ENCODE data around the gene NCK2.

Gene NCK2

GRCh38 chr2:105777506-105778055, 32.9 kb downstream of the NCK2 start:
- no peak for TF ChIP-seq CTCF (IDR thresholded peaks at IDR 0.05; ENCODE audit: low read depth, low read length)
- no peak for DNase-seq (ENCODE audit: extremely low read depth, low read depth)

DNA sequence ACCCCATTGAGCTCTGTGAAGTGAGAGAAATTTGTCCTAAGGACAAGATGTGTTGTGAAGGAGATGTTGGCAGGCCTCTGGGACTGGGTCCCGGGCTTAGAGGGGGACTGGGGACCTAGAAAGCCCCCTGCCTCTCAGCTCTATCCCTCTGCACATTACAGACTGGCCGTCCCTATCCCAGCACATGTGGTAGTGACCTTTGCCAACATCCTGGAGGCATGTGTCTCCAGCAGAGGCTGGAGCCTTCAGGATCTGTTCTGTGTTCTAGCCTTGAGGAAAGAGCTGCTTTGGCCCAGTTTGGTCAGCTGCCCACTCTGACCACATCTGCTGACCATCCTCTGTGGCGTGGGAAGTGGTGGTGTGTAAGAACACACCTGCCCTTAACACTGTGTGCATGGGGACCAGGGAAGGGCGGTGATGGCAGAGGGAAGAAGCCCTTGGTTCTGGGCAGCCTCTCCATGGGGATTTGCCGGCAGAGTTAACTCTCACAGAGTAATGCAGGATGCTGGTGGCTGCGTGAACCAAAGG, 33.4 kb downstream of the NCK2 start:
- DNase-seq (ENCODE audit: extremely low read depth, low read depth), result no peak
- no peak for TF ChIP-seq CTCF (IDR thresholded peaks at IDR 0.05; ENCODE audit: low read depth, low read length)

- DNase-seq (ENCODE audit: extremely low read depth, low read depth), result no peak
Observed at GRCh38 chr2:105779394-105779793, 34.7 kb downstream of the NCK2 start.

DNA sequence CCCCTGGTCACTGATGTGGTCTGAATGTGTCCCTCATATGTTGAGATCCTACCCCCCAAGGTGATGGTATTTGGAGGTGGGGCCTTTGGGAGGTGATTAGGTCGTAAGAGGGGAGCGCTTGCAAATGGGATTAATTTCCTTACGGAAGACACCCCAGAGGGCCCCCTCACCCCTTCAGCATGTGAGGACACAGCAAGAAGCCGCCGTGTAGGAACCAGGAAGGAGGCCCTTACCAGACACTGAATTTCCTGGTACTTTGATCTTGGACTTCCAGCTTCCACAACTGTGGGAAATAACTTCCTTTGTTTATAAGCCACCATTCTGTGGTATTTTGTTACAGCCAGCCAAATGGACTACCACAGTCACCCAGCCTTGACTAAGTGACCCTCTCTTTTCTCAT, 35.9 kb downstream of the NCK2 start:
- DNase-seq (ENCODE audit: extremely low read depth, low read depth), result no peak
- TF ChIP-seq CTCF (IDR thresholded peaks at IDR 0.05; ENCODE audit: low read depth, low read length), result no peak

More at GRCh38 chr2:105779394-105779793, 34.7 kb downstream of the NCK2 start:
- no peak for TF ChIP-seq CTCF (IDR thresholded peaks at IDR 0.05; ENCODE audit: low read depth, low read length)

DNA sequence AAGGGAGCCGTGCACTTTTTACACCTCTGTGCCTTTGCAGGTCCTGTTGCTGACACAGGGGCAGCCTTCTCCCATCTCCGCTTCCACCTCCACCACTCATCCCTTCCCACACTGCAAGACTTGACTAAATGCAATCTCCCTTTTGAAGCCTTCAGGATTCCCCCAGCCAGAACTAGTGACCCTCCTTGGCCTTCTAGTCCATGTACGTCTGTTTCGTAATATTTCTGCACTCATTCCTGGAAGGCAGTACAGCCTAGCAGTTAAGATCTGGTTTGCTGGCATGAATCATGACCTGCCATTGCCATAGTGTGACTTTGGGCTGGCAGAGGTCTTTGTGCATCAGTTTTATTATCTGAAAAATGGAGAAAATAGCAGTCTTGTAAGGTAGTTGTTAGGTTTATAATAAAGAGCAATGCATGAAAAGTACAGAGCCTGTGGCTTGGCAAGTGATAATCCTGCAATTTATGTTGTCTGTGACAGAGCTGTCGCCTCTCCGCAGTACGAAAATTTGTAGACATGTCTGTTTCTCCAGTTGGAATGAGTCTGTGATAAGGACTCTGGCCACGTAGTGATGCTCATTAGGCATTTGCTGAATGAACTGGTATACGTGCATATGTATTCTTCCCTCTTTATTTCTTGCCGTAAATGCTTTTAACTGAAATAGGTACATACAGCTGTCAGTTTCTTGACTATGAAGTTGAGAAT, 36.7 kb downstream of the NCK2 start:
- TF ChIP-seq CTCF (IDR thresholded peaks at IDR 0.05; ENCODE audit: low read depth, low read length), result no peak
- DNase-seq (ENCODE audit: extremely low read depth, low read depth), result no peak

DNA sequence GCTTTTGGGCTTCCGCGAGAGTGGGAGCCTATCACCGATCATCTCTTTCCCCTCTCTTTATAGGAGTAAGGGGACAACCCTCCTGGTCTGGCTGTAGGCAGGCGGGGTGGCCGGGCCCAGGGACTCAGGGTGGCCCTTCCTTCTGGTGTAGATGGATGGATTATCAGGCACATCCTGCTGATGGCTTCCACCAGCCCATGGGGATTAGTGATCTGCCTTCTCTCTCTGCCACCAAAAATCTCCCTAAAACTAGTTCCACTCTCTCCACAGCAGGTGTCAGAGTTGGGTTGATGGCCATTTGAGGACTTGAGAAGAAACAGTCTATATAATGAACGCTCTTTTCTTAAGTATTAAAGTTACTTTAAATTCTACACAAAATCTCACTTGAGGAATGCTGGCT, 37.4 kb downstream of the NCK2 start:
- no peak; the same call in 1 of the 2 replicates for TF ChIP-seq CTCF (IDR thresholded peaks at IDR 0.05; ENCODE audit: low read depth, low read length)
- no peak for DNase-seq (ENCODE audit: extremely low read depth, low read depth)

GRCh38 chr2:105782646-105783045, 37.9 kb downstream of the NCK2 start:
- no peak for DNase-seq (ENCODE audit: extremely low read depth, low read depth)
- no peak for TF ChIP-seq CTCF (IDR thresholded peaks at IDR 0.05; ENCODE audit: low read depth, low read length)

Measured in AG09319 (cell line).